ENCODE measurements around the gene PGP. TPM values are rescaled to one million over a fixed set of nuclear protein-coding genes. Genes with fewer than 3 reads are reported as not detected.

Gene PGP
- total and polyA plus RNA-seq, 10 of the 15 experiments (the other 5 are each of a cell fraction or from before 2014, with no cell fraction given) = 0.42 to 28.0 (median 12.1) TPM

DNA sequence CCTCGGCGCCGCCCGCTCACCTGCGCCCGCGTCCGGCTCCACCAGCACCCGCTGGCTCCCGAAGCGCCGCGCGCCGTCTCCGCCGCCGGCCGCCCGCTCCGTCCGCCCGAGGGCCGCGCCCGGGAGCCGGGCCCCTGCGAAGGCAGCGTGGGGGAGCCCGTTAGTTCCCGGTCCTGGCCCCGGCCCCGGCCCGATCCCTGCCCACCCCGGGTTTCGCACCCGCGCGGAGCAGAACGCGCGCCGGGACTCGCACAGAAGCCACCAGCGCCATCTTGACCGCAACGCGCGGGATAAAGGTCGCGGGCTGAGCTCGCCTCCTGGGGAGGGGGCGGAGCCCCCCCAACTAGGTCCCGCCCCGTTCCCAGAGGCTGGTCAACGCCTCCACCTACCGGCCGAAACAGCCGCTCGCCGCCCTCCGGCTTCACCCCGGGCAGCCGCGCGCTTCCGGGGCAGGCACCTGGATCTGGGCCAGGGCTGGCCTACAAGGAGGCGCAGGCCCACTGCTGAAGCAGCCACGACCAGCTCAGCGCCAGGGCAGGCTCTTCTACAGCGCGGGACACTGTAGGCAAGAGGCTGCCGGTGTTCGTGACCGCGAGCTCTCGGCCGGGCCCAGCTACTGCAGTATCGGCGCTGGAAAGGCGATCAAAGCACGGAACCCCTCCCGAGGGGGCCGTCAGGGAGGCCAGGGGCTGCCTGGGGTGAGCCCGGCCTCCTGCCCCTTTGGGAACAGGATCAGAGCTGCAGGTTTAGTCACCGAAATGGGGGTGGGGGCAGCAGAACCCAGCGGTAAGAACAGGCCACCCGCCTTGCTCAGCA lies 36.9 kb upstream of the PGP start, which contains the start of gene ECI1 (continued):
- TF ChIP-seq LARP7 (IDR thresholded peaks at IDR 0.05) (peak; percentile 67), EP300 (IDR thresholded peaks at IDR 0.05; ENCODE audit: borderline replicate concordance in 1 of 2, control insufficient read depth in 1 of 2, low read depth in 2 of 2, low read length in 2 of 2) (0 out of 4 replicates have a peak, but pooled peaks of 1 of the 2 experiments have one; percentile 22), RAD51 (IDR thresholded peaks at IDR 0.05) (no peak), NFYA (IDR thresholded peaks at IDR 0.05; ENCODE audit: borderline replicate concordance, low read depth, low read length) (no peak), PAX8 (IDR thresholded peaks at IDR 0.05) (no peak), ZBED1 (IDR thresholded peaks at IDR 0.05; ENCODE audit: borderline replicate concordance) (0 out of 2 replicates have a peak, but pooled peaks have one; percentile 40), RUNX3 (IDR thresholded peaks at IDR 0.05; ENCODE audit: low read length) (peak; percentile 93), POLR2AphosphoS5 (IDR thresholded peaks at IDR 0.05; ENCODE audit: low read length) (peak; percentile 69; the same call in 1 of the 2 replicates), RAD21 (IDR thresholded peaks at IDR 0.05; ENCODE audit: insufficient read depth, low read depth, low read length) (0 out of 2 replicates have a peak, but pooled peaks have one; percentile 32), TCF3 (IDR thresholded peaks at IDR 0.05; ENCODE audit: borderline replicate concordance, insufficient read depth, low read depth, low read length) (peak; percentile 12; the same call in 1 of the 2 replicates), CBX5 (IDR thresholded peaks at IDR 0.05; ENCODE audit: low read depth) (no peak), EGR1 (IDR thresholded peaks at IDR 0.05; ENCODE audit: borderline replicate concordance in 1 of 2, low read depth in 2 of 2, low read length in 2 of 2) (peak in 1 of 2 experiments; percentile 61; a peak in 1 of 3 replicates), SREBF1 (IDR thresholded peaks at IDR 0.05; ENCODE audit: low read length) (no peak), KAT2A (conservative IDR thresholded peaks at IDR 0.05; ENCODE audit: control insufficient read depth, low read depth, low read length) (no peak), BCL11A (IDR thresholded peaks at IDR 0.05; ENCODE audit: low read depth, low read length) (no peak), EZH2 (IDR thresholded peaks at IDR 0.05; ENCODE audit: borderline replicate concordance, control insufficient read depth, low read depth, low read length) (no peak), KLF5 (IDR thresholded peaks at IDR 0.05; ENCODE audit: partially characterized antibody) (peak; percentile 57), NBN (IDR thresholded peaks at IDR 0.05) (peak; percentile 49), SUZ12 (IDR thresholded peaks at IDR 0.05; ENCODE audit: unreplicated experiment) (no peak), KDM1A (IDR thresholded peaks at IDR 0.05; ENCODE audit: borderline replicate concordance) (no peak), MXI1 (IDR thresholded peaks at IDR 0.05; ENCODE audit: low read depth, low read length) (peak; percentile 94), RFX5 (IDR thresholded peaks at IDR 0.05; ENCODE audit: low read depth, low read length) (no peak), PAX5 (IDR thresholded peaks at IDR 0.05; ENCODE audit: borderline replicate concordance, low read depth, low read length) (peak; percentile 55; the same call in 1 of the 2 replicates), HDGF (IDR thresholded peaks at IDR 0.05) (peak; percentile 98)
- TF ChIP-seq, protein P1, sequence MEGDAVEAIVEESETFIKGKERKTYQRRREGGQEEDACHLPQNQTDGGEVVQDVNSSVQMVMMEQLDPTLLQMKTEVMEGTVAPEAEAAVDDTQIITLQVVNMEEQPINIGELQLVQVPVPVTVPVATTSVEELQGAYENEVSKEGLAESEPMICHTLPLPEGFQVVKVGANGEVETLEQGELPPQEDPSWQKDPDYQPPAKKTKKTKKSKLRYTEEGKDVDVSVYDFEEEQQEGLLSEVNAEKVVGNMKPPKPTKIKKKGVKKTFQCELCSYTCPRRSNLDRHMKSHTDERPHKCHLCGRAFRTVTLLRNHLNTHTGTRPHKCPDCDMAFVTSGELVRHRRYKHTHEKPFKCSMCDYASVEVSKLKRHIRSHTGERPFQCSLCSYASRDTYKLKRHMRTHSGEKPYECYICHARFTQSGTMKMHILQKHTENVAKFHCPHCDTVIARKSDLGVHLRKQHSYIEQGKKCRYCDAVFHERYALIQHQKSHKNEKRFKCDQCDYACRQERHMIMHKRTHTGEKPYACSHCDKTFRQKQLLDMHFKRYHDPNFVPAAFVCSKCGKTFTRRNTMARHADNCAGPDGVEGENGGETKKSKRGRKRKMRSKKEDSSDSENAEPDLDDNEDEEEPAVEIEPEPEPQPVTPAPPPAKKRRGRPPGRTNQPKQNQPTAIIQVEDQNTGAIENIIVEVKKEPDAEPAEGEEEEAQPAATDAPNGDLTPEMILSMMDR (IDR thresholded peaks at IDR 0.05 in 2 of 3, conservative IDR thresholded peaks at IDR 0.05 in 1 of 3; ENCODE audit: control insufficient read depth in 2 of 3, extremely low read depth in 1 of 3, insufficient read depth in 1 of 3, low read depth in 3 of 3, low read length in 3 of 3) = peak; percentile 50 to 94 (median 62); a peak in 5 of 6 replicates
- TF ChIP-seq, protein P2, sequence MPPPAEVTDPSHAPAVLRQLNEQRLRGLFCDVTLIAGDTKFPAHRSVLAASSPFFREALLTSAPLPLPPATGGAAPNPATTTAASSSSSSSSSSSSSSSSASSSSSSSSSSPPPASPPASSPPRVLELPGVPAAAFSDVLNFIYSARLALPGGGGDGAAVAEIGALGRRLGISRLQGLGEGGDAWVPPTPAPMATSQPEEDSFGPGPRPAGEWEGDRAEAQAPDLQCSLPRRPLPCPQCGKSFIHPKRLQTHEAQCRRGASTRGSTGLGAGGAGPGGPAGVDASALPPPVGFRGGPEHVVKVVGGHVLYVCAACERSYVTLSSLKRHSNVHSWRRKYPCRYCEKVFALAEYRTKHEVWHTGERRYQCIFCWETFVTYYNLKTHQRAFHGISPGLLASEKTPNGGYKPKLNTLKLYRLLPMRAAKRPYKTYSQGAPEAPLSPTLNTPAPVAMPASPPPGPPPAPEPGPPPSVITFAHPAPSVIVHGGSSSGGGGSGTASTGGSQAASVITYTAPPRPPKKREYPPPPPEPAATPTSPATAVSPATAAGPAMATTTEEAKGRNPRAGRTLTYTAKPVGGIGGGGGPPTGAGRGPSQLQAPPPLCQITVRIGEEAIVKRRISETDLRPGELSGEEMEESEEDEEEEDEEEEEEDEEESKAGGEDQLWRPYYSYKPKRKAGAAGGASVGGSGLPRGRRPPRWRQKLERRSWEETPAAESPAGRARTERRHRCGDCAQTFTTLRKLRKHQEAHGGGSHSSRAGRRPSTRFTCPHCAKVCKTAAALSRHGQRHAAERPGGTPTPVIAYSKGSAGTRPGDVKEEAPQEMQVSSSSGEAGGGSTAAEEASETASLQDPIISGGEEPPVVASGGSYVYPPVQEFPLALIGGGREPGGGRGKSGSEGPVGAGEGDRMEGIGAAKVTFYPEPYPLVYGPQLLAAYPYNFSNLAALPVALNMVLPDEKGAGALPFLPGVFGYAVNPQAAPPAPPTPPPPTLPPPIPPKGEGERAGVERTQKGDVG (CRISPR knock-in tag; IDR thresholded peaks at IDR 0.05) = no peak
